CD4-positive, alpha-beta T cell treated with Interleukin-17A for 4 hours (primary cell): ENCODE measurements around the gene XXYLT1.
A peak's percentile ranks its signal among the peaks of the same experiment; 100 is the strongest.

ENCODE experiments used
- DNase-seq: peaks from one replicate; pipeline ENCODE4 v3.0.0-alpha.2; 2020; ENCODE audit warnings: mixed read lengths

Gene XXYLT1

GRCh38 chr3:195265363-195265976, 5.5 kb downstream of the XXYLT1 start:
- DNase-seq = no peak

- no peak for DNase-seq
These were observed 6.9 kb downstream of the XXYLT1 start for GRCh38 chr3:195263925-195264600.

GRCh38 chr3:195263193-195263924, 7.6 kb downstream of the XXYLT1 start:
- DNase-seq = no peak

DNA sequence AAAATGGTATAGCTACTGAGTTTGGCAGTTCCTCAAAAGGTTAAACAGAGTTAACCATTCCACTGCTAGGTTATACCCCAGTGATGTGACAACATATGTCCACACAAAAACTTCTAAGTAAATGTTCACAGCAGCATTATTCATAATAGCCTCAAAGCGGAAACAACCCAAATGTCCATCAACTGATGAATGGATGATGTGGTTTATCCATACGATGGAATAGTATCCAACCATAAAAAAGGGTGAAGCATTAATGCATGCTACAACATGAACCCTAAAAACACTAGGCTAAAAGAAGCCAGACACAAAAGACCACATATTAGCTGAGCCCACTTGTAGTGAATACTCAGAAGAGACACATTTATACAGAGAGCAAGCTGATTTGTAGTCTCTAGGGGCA, 9.0 kb downstream of the XXYLT1 start:
- DNase-seq = no peak

DNA sequence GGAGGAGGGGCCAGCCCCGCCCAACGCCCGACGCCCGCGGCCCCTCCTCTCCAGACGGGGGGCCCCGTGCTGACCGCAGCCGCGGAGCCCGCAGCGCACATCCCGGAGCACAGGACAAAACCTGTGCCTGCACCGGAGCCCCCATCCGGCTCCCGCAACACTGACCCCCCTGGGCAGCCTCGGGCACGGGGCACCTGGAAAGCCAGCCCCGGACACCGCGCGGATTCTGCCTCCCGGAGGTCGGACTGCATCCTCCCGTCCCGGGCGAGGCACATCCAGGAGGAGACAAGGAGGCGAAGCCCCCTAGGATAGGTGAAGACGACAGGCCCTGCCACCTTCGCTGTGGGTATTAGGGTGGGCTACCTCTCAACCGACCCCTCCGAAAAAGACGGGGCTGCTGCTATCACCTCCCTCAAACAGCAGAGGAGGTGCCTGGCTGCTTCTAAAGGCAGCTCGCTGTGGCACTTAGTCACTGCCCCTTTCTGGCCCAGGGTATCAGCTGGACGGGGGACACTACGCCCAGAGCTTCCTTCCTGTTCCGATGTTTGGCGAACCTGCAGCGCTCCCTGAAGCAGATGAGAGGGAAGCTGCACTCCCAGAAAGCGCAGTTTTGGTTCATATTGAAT, 10.6 kb downstream of the XXYLT1 start:
- peak; percentile 49 for DNase-seq

DNA sequence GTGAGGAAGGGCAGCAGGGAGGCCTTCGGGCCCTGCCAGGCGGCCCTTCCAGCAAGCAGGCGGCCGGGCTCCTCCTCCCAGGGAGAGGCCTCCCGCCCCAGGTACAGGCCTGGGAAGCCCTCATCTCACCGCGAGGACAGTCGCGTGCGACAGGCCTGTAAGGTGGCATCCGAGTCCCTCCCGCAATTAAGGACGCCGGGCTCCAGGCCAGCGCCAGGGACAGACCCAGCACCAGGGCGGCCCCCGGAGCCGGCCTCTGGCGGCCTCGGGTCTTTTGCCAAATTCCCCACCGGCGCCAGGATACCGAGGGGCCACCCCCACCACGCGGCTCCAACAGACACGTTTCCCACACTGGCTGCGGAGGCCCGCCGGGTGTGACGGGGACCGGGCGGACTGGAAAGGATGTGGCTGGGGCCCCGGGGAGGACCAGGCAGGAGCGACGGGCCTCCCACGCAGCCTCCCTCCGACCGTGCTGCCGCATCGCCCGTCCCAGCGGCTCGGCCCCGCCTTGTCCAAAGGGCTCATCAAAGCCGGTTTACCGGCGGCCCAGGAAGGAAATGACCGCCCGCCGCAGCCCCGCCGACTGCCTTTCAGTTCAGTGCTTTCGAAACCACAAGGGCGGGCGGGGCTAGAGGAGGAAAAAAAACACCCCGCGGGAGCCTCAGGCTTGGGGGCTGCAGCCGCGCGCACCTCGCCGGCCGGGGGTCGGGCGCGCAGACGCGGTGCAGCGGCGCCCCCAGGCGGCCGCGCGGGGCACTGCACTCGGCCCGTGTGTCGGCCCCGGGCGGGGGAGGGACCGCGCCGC, 11.3 kb downstream of the XXYLT1 start:
- DNase-seq = peak; percentile 88

DNA sequence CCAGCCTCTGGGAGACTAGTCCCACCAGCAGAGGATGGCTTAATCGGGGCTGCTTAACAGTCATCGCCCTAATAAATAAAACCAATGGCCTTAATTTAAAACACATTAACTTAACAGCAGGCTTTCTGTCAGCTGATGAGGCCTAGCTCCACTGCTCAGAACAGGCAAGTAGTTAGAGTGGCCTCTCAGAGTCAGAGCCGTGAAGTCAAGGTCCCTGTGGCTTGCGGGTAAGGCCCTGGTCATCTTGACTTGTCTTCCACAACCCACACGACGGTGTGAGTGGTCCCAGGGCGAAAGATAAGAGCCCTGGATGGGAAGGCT, 11.8 kb downstream of the XXYLT1 start:
- no peak for DNase-seq

DNA sequence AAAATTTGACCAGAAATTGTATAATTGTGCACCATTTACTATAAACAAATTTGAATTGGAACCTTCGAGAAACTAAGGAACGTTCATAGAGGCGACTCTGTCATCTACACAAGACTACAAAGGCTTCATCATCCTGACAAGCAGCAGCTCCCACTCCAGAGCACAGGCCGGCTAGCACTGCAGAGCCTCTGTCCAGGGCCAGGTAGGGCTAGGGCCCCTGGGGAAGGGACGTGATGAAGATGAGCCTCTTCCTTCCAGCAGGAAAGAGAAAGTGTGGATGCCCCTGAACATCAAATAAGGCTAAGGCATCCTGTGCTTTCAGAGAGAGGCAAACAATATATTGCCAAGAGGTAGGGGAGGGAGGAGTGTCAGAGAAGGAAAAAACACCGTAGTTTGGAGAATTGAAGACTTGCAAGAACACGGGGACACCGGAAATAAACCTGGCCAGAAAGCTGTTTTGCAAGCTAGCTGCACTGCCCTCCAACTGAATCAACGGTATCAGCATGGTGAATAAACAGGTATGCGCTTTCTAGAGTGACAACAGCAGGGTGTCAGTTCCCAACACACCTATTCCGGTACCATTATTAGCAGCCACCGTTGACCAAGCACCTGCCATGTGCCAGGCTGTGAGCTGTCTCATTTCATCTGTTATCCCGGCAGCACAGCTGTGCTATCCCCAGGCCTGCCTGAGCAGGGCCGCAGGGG, 12.4 kb downstream of the XXYLT1 start:
- peak; percentile 25 for DNase-seq

DNA sequence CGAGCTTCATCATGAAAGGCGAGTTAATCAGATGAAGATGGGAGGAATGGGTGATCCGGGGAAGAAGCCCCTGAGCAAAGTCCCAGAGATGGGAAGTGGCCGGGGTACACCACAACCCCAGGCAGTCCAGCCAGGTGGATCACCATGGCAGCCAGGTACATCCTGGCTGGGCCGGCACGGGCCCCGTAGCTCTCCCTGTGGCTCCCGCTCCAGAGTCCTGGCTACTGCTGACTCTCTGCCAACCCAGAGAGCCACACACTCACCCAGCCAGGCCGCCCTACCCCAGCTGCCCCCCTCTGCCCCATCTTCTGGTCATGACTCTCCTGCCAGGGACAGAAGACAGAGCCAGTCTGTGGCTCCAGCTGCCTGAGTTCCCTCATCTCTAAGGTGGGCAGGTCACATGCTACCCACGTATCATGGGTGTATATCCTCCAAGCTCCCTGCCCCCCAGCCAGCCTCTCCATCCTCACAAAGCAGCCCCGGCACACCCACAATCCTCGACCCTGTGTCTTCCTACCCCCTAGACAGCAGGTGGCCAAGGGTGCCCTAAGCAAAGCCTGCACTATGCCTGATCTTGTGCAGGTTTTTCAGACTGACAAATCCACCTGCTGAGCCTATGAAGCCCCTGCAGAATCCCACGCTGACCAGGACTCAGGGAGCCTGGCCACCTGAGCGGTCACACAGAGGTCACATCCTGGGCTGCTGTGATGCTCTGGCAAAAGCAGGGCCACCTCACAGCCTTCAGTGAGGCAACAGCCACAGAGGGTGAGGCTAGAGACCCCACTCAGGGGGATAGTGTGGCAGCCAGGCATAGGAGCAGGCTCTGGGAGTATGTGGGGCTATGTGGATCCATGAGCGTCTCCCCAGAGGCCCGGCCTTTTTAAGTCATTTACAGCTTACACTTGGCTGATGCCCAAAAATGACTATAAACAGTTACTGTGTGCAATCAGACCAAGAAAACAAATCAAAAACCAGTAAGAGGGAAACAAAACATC, 13.2 kb downstream of the XXYLT1 start:
- DNase-seq = no peak

- no peak for DNase-seq
These were observed 14.1 kb downstream of the XXYLT1 start for GRCh38 chr3:195256639-195257453.

GRCh38 chr3:195255571-195256501, 15.1 kb downstream of the XXYLT1 start:
- DNase-seq = no peak

DNA sequence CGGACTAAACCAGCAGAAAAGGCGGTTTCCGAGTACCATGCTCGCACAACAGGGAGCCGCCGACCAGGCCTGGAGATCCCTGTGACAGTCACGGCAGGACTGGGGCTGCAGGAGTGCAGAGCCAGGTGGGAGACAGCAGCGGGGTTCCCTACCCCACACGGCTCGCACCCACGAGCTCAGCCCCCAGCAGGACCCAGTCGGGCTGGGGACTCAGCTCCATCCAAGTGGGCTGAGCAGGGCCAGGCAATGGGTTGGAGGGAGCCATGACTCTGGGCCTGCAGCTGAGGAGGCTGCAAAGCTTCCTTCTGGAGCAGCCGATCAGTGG, 15.8 kb downstream of the XXYLT1 start:
- no peak for DNase-seq

- no peak for DNase-seq
These were observed 16.3 kb downstream of the XXYLT1 start for GRCh38 chr3:195254454-195255175.

- no peak for DNase-seq
These were observed 17.0 kb downstream of the XXYLT1 start for GRCh38 chr3:195253923-195254432.

GRCh38 chr3:195251336-195252065, 19.5 kb downstream of the XXYLT1 start:
- DNase-seq = no peak

DNA sequence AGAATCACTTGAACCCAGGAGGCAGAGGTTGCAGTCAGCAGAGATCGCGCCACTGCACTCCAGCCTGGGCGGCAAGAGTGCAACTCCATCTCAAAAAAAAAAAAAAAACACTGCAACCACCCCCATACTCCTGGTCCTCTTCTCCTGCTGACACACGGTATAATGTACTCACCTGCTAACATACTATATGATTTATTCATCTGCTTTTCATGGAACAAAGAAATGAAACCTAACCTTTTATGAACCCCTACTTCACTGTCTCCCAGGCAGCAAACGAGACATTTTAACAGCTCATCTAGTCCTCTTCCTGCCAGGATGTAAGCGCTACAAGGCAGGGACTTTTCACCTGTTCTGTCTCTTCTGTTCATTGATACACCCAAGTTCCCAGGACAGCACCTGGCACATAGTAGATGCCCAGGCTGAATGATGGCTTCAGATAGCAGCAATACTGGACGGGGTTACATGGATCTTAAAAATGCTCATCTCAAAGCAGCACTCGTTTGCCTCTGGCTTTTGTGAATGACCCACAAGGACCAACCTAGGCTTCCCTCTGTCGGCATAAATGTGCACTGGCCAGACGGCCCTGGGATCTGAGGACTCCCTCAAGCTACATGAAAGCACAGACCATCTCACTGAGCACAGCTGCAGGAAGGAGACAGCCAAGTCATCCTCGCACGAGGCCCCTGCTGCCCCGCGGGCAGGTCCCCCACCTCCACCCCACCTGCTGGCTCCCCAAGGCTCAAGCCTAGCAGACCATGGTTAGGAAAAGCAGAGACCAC, 20.3 kb downstream of the XXYLT1 start:
- DNase-seq = no peak
